Measurements from ENCODE around the gene MAPK14. TPM values are rescaled to one million over a fixed set of nuclear protein-coding genes. Genes with fewer than 3 reads are reported as not detected.
A peak's percentile ranks its signal among the peaks of the same experiment; 100 is the strongest.
"Not testable (repeated sequence)": the region's sequence is repeated elsewhere in the genome, so short reads cannot be mapped to it uniquely, and the experiment has no call there.

The MAPK14 gene
- total and polyA plus RNA-seq, 8 donors = 52.9 to 84.1 (median 68.3) TPM

DNA sequence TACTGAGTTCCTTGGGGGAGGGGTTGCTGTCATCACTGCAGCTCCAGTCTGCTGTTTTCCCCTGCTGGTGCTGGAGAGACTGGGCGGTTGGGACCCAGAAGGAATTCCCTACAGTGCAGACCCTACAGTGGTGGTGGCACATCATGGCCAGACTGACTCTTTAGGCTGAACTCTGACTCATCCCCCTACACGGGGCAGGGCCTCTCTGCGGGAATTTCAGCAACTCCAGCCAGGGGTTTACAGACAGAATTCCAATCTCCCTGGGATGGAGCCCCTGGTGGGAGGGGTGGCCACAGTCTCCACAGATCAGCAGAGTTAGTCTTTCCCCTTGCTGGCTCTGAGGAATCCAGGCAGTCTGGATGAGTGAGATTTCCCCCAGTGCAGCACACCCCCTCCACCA, 55.8 kb downstream of the MAPK14 start:
- H3K4me3 ChIP-seq = no peak overlapping the region
- ATAC-seq (no peak), DNase-seq (no peak)
- H3K27ac ChIP-seq = no peak overlapping the region
- no peaks in the 10 kb centered on the region for H3K9me3 ChIP-seq
- peaks cover 8 to 69% of the 10 kb centered on the region in 2 donors for H3K36me3 ChIP-seq
- no peaks in the 10 kb centered on the region for H3K4me1 ChIP-seq
- intact Hi-C loops (cut with DNase I) = no loop called here
- no peaks in the 10 kb centered on the region for H3K27me3 ChIP-seq
- TF ChIP-seq, protein P1, sequence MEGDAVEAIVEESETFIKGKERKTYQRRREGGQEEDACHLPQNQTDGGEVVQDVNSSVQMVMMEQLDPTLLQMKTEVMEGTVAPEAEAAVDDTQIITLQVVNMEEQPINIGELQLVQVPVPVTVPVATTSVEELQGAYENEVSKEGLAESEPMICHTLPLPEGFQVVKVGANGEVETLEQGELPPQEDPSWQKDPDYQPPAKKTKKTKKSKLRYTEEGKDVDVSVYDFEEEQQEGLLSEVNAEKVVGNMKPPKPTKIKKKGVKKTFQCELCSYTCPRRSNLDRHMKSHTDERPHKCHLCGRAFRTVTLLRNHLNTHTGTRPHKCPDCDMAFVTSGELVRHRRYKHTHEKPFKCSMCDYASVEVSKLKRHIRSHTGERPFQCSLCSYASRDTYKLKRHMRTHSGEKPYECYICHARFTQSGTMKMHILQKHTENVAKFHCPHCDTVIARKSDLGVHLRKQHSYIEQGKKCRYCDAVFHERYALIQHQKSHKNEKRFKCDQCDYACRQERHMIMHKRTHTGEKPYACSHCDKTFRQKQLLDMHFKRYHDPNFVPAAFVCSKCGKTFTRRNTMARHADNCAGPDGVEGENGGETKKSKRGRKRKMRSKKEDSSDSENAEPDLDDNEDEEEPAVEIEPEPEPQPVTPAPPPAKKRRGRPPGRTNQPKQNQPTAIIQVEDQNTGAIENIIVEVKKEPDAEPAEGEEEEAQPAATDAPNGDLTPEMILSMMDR (IDR thresholded peaks at IDR 0.05) = no peak

GRCh38 chr6:36088204-36088603, 60.6 kb downstream of the MAPK14 start:
- H3K9me3 ChIP-seq; H3K27ac ChIP-seq; ATAC-seq; H3K4me3 ChIP-seq; DNase-seq; H3K4me1 ChIP-seq; H3K27me3 ChIP-seq; intact Hi-C loops (cut with DNase I): not testable (repeated sequence)
- H3K36me3 ChIP-seq = peaks cover 0 to 52% of the 10 kb centered on the region in 2 donors

DNA sequence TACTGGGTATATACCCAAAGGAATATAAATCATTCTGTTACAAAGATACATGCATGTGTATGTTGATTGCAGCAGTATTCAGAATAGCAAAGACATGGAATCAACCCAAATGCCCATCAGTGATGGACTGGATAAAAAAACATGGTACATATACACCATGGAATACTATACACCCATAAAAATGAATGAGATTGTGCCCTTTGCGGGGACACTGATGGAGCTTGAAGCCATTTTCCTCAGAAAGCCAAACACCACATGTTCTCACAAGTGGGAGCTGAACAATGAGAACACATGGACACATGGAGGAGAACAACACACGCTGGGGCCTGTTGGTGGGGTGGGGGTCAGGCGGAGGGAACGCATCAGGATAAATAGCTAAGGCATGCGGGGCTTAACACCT, 61.4 kb downstream of the MAPK14 start:
- Histone ChIP-seq H3K9me3 (no peaks in the 10 kb centered on the region), H3K36me3 (peaks cover 0 to 43% of the 10 kb centered on the region in 2 donors), H3K4me3 (no peak overlapping the region), H3K27ac (no peak overlapping the region), H3K4me1 (no peaks in the 10 kb centered on the region), H3K27me3 (no peaks in the 10 kb centered on the region)
- intact Hi-C loops (cut with DNase I) = no loop called here
- no peak for DNase-seq
- ATAC-seq = no peak
- TF ChIP-seq, protein P1 (IDR thresholded peaks at IDR 0.05) = no peak

DNA sequence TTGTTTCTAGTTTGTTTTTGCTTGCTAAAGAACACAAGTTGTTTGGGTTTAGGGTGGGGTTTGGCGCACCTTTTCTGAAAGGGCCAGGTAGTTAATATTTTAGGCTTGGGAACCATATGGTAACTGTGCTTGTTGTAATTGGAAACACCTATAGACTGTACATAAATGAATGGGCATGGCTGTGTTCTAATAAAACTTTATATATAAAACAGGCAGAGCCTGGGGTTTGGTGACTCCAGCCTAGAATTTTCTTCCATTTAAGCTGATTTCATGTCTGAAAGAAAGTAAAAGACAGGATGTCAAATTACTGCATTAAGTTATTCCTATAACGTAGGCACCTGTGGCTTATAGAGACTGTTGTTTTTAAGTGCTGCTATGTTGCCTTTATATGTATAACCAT, 66.6 kb downstream of the MAPK14 start:
- H3K4me1 ChIP-seq = peaks cover 0 to 11% of the 10 kb centered on the region in 2 donors
- no peaks in the 10 kb centered on the region for H3K27me3 ChIP-seq
- H3K36me3 ChIP-seq = peaks cover 0 to 59% of the 10 kb centered on the region in 2 donors
- no peak overlapping the region for H3K4me3 ChIP-seq
- peak overlapping the region in 1 of 2 donors; percentile 33 for H3K27ac ChIP-seq
- intact Hi-C loops (cut with DNase I) = no loop called here
- no peaks in the 10 kb centered on the region for H3K9me3 ChIP-seq
- no peak for ATAC-seq
- no peak for DNase-seq
- TF ChIP-seq, protein P1 (IDR thresholded peaks at IDR 0.05) = no peak

GRCh38 chr6:36094753-36095496, 67.3 kb downstream of the MAPK14 start:
- H3K27ac ChIP-seq = no peak overlapping the region
- peak; percentile 98 for ATAC-seq

More at GRCh38 chr6:36094753-36095496, 67.3 kb downstream of the MAPK14 start:
- intact Hi-C loops (cut with DNase I) = loop anchor here in 1 of 2 donors (5.0 kb wide), 1 partner anchor 68 kb away; the partner anchor contains the start of gene MAPK14
- TF ChIP-seq, protein P1 (IDR thresholded peaks at IDR 0.05) = peak; percentile 87 to 97
- no peaks in the 10 kb centered on the region for H3K27me3 ChIP-seq
- DNase-seq = peak; percentile 78 to 93 (median 84)
- no peaks in the 10 kb centered on the region for H3K9me3 ChIP-seq
- H3K4me3 ChIP-seq = no peak overlapping the region
- peaks cover 0 to 55% of the 10 kb centered on the region in 2 donors for H3K36me3 ChIP-seq
- H3K4me1 ChIP-seq = peaks cover 0 to 17% of the 10 kb centered on the region in 2 donors
